Suprapubic skin (tissue), 4 donors: Measurements from ENCODE around the gene FBXO10.

Source experiments
- CTCF ChIP-seq, 2 donors: fragments of 200-600 bp in 1 of 2; fragments of 450-650 bp in 1 of 2; sonication (generic) in 1 of 2; IDR thresholded peaks; one replicate each; pipeline ENCODE4 v1.5.1; 2016 to 2019; ENCODE audit warnings: antibody characterized with exemption in 2 of 2, mild to moderate bottlenecking in 1 of 2, moderate library complexity in 1 of 2
- EP300 ChIP-seq: sonication (generic); formaldehyde crosslinking; IDR thresholded peaks from one replicate; pipeline ENCODE4 v1.6.1; 2017; ENCODE audit warnings: antibody characterized with exemption
- POLR2A ChIP-seq, 2 donors: fragments of 450-650 bp; IDR thresholded peaks; one replicate each; pipeline ENCODE4 v1.6.1; 2017; ENCODE audit warnings: antibody characterized with exemption in 2 of 2, mild to moderate bottlenecking in 2 of 2, moderate library complexity in 2 of 2
- POLR2AphosphoS5 ChIP-seq, 3 donors: sonication (generic); formaldehyde crosslinking; IDR thresholded peaks; one replicate each; pipeline ENCODE4 v1.6.1; 2017; ENCODE audit warnings: antibody characterized with exemption in 3 of 3

DNA sequence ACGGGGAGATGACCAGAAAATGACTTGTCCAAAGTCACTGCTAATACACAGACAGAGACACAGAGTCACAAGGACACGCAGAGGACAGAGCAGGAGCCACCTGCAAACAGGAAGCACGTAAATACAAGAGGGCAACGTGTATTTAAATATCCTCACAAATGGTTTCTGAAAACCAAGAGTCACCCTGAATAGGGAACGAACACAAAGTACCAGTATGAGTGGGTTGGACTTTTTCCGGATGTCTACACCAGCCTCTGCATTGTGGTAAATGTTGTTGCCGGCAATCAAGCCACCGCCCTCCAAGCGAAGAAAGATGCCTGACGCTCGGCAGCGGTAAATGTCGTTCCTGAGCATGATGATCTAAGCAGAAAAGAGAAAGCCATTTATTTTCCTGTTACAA is 44.5 kb downstream of the FBXO10 start:
- TF ChIP-seq CTCF (IDR thresholded peaks at IDR 0.05) (no peak), POLR2A (IDR thresholded peaks at IDR 0.05) (no peak), POLR2AphosphoS5 (IDR thresholded peaks at IDR 0.05) (no peak), EP300 (no peak)
